ENCODE measurements around the gene ADAMTS12.

Gene ADAMTS12

DNA sequence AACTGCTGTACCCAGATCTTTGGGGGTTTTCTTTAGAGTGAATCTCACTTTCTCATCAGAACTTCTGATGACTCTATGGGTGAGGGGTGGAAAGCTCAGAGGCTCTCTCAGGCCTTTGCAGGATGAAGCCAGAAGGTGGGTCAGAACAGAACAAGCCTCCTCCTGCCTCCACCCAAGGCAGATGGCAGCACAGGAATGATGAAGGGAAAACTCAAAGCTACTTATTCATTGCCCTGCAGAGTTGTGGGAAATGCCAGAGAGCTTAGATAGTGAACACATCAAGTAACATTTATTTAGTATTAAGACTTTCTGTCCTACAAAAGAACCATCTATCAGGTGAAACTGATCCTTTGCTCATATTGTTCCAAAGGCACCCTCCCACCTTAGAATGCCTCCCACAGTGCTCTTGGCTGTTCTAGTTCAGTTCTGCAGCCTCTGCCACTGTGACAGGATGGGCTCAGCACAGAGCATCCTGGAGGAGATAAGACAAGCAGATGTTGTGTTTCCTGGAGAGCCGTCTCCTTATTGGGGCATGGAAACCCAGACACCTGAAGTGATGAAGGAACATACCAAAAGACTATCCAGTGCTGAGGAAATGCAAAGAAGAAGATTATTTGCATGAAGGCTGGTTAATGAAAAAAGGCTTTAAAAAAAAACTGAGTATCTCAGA, 146.6 kb downstream of the ADAMTS12 start:
- DNase-seq: no peak

DNA sequence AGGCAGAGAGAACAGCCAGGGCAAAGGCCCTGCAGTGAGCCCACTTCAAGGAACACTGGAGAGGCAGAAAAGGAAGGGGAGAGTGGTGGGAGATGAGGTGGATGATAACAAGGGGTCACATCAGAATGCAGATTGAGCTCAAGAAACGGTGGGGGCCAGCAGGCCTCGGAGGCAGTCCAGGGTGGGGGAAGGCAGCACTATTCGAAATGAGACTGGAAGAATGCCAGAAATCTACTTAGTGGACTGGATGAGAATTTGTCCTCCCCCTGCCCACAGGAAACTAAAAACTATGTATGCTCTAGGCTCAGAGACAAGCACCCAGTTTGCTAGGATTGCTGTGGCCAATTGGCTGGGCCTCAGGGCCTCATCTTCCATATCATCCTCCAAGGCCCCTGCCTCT, 148.7 kb downstream of the ADAMTS12 start:
- no peak for DNase-seq

DNA sequence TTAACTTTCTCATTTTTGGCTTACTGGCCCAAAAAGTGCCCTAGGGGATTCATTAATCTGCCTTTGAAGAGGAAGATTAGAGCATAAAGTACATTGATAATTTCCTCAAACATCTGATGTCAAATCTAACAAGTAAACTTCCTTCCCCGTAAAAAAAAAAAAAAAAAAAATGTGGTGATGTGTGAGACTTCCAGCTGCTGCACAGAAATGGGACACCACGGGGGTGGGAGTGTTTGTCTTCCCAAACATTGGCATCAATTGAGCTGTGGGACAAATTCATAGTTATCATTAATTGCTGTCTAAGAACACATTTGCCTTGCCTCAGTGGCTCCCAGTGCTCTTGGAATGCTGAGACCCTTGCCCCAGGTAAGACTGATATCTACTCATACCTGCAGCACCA, 149.6 kb downstream of the ADAMTS12 start:
- no peak for DNase-seq

DNA sequence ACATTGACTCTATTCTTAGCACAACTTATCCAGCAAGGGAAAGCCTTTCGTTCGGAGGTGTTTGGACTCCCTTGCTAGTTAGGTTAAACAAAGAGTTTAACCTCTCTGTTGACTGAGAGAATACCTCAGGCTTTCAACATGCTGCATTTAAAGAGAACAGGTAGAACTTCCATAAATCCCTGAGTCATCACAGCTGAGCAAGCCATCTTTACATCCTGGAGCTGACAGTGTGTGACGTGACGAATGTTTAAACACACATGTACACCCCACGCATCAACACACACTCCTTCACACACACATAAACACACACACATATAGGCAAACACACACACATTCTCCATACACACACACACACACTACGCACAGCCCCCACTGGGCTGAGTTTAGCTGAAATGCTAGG, 152.8 kb downstream of the ADAMTS12 start:
- DNase-seq: no peak

DNA sequence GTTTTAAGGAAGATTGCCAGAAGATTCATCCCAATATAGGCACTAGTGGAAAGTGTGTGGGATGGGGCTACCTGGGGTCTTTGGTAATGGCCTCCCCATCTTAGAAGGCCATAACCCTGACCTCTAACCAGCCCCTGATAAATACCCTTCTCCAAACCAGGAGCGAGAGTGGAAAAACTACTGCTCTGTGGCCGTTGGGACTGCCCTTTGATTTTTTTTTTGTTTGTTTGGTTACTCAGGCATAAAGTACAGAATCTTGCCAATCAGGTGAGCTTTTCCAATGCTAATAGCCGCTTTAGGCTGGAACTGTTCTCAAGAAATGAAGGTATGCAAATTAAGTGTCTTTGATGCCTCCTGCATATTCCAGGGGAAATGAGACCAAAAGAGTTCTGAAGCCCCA, 153.7 kb downstream of the ADAMTS12 start:
- DNase-seq: no peak

DNA sequence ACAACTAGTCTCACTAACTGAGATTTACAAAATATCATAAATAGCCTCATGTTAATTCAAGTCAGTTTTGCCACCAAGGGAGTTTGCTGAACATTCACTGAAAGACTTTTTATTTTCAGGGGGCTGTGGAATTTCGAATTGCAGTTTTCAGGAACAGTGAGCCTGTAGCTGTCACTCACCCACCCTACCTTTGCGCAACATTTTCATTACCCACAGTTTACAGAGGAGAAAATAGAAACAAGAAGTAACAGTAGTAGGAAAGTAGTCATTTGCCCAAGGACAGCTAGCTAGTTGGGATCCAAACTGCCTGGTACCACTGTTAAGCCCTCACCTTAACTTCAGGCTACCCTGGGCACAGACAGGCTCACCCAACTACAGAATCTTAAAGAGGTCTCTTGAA, 154.1 kb downstream of the ADAMTS12 start:
- DNase-seq: no peak

DNA sequence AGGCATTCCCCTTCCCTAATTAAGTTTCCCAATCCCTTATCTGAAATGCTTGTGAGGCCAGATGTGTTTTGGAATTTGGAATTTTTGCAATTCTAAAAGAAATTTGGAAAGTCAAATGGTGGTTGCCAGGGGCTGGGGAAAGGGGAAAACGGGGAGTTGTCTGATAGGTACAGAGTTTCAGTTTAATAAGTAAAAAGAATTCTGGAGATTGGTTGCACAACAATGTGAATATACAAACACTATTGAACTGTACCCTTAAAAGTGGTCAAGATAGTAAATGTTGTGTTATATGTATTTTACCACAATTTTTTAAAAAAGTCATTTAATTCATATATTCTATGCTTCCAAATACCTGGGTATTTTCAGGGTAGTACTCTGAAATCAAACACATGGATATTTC, 154.5 kb downstream of the ADAMTS12 start:
- DNase-seq: no peak

DNA sequence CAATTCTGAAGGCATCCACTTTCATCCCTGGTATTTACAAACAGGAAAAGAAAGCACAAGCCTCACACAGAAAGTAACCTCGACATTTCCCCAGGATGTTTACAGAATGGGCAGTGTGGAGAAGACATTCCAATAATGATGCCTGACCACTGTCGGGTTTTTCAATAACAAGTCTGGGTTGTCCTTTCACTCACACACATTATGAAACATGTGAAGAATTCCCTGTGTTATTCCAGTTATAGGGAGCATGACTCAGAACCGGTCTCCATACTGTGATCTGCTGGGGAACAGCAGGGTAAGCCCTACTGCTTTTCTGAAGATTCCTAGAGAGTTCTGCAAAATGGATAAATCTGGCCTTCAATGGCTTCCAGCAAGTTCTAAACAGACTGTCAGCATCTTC, 155.3 kb downstream of the ADAMTS12 start:
- no peak for DNase-seq

DNA sequence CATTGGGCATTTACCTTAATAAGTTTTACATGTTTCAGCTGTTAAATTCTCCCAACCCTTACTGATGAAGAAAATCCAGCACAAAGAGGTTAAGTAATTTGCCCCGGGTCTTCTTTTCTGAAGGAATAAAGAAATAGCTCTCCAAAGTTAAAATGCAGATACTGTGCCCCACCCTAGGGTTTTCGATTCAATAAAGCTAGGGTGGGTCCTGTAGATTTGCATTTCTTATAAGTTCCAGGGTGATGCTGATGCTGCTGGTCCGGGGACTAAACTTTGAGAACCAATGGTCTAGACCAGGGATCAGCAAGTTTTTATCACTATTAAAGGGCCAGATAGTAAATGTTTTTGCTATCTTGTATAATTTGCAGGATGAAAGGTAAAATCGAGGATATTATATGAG, 156.7 kb downstream of the ADAMTS12 start:
- DNase-seq: no peak

DNA sequence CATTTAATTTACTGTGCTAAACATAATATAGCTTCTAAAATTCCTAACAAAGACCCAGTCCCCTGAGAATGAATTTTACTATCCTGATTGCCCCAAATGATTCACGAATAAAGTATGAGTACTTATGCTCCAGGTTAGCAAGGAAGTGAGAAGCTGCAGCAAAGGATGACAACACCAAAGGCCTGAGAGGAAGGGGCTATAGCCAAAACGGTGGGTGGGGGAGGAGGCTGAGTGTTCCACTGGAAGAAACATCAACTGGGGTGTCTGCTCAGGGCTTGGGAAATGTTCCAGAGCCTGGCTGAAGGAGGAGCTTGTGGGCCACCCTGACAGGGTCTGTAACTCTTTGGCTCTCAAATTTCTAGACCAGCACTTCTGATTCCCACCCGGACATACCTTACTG, 157.3 kb downstream of the ADAMTS12 start:
- no peak for DNase-seq

DNA sequence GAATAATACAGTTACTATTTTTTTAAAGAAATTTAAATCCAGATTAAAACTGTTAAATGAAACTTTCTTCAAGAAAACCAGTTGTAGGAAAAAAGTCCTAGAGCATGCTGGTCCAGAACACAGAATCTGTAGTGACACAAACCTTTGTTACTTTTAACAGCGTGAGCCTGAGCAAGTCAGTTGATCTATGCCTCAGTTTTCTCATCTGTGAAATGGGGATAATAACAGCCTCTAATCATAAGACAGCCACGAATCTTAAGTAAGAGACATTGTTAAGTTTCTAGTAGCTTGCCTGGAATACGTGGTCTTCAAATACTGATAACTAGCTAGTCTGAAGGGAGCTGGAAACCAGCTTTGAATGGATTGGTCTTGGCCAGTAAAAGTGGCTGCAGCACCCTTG, 158.6 kb downstream of the ADAMTS12 start:
- DNase-seq: no peak

DNA sequence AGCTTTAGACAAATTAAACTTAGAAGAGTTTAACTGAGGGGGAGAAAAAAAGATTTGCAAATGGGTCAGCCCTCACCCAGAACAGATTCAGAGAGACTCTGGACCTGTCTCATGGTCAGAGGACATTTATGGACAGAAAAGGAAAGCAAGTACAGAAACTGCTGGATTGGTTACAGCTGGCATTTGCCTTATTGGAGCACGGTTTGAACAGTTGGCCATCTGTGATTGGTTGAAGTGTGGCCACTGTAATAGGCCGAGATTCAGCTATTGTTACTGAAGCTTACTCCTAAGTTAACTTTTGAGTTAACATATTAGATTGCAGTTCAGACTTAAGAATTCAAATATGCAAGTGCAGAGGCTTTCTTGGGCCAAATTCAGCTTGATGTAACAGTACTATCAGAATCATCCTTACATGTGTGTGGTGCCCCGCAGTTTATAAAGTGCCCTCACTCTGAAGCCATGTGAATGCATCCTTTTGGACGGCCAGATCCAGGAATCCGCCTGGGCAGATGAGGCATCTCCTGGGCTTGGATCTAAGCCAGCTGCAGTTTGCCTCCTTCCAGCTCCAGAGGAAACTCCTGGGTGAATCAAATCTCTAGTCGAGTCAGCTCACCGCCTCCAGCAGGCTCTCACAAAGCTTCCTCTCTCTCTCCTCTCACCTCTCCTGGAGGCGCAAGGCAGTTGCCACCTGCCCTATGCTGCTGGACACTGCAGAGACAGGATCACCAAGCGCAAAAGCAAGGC, 165.2 kb downstream of the ADAMTS12 start:
- no peak for DNase-seq

DNA sequence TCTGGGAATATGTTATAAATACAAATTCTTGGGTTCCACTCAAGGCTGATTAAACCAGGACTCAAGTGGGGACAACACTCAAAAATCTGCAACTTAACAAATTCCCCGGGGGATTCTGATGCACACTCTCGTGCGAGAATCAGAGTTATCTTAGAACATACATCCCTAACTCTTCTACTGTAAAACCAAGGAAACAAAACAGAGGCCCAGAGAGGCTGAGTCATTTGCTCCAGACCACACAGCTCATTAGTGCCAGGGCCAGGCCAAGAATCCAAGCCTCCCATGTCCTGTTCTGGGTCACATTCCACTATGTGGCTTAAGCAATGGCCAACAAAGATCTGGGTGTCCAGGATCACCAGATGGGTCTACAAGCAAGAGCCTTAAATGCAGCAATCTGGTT, 166.0 kb downstream of the ADAMTS12 start:
- no peak for DNase-seq

DNA sequence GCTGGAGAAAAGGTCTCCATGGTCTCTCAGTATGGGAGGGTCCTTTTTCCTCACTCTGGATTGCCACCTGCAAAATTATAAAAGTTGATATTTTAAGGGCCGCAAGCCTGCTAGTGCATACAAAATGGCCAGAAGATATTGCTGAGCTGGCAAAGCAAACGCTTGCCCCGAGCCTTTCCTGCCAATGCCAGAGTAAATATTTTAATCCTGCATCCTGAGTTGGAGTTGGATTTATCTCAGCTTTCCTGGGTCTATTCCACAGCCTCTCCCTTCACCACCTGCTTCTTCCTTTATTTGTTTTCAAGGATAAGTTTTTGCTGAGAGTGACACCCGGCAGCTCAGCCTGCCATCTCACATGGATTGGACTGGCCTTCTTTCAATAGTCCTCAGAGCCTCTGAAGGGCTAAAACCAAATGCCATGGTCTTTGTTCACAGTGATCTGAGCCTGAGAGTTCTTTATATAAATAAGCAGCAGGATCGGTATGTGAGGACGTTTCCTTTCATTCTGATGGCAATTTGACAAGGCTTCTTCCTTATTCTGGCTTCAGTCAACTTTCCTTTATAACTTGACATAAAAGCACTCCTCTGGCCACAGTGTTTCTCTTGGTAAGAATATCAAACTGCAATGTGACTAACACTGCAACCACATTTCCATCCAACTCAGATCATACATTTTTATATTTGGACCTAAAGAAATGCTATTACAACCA, 170.1 kb downstream of the ADAMTS12 start:
- DNase-seq: no peak

DNA sequence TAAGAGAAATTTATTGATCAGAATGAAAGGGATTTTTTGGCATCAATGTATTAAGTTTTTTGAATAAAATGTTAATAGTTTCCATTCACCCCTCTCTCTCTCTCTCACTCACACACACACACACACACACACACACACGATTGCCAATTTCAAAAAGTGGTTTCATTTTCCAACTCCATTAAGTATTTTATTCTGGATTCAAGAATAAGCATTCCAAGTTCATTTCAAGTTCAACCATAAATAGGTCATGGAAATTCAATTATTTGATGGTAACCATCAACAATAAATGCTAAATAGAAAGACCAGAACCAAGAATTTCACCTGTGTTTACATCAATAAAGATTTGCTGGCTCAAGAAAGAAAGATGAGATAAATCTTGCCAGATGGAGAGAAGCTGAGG, 171.6 kb downstream of the ADAMTS12 start:
- no peak for DNase-seq

DNA sequence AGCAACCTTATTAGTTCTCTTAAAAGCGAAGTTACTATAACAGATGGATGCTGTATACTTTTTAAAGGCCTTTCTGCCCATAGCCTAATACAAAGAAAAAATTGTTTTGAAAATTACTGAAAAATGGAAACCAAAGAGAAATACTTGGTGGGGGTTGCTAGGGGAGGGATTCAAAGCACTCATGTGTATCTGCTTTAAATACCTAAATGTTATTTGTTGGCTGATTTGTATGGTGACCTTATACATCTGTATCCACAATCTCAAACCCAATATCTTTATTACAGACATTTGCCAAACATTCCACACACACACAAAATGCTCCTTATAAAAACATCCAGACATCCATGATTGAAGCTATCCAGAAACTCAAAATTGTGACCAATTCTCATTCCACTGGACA, 172.0 kb downstream of the ADAMTS12 start:
- no peak for DNase-seq

DNA sequence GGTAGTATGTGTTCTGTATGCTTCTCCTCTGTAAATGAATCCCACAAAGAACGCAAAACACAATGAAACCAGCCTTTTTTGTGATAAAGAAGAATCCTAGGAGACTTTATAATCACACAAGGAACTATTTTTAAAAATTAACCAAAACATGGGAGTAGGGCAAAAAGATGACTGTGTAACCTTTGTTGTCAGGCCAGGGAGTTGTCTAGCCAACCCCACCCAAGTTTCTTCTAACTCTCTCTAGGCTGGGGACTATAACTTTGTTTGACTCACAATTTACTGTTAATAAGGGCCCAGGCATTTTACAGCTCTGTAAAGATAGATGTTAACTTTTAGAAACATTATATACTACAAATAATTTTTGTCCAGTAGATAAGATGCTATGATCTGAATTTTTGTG, 176.1 kb downstream of the ADAMTS12 start:
- no peak for DNase-seq

DNA sequence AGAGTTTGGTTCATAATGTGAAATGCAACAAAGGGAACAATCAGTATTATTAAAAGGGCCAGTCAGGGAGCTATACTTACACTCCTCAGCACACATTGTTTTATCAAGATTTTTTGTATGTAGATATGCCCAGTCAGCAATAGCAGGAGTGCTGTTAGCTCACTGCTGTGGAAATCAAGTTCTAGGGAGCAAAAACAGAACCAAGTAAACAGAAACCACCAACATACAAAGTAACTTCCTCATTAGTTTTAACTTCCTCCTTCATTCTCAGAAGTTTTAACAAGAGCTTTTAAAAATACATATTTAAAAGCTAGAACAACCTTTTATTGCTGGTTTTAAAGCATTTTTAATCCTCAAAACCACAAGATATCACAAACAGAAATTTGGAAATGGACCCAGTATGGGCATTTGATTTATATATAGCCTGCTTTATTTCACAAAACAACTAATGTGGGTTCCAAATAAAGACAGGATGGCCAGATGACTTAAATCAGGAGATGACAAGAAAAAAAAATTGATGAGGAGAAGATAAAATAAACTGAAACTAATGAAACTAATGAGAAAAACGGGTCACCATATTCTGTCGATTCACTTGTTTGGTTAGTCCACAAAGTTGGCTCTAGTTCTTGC, 178.5 kb downstream of the ADAMTS12 start:
- DNase-seq: no peak

DNA sequence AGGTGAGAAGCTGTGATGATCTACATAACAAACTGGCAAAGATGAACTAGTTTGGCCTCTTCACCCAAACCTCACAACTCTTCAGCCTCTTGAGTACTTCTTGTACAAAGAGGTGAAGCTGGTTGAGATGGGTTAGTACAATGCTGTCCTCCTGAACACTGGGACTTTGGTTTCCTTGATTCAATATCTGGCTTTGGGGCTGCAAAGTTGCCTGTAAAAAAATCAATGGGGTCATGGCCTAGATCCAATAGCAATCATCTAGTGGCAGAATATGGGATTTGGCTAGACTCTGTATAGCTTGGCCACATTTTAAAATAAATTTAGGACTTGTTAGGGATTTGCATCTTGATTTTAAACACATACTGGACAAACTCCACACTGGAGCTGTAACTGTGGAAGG, 179.1 kb downstream of the ADAMTS12 start:
- DNase-seq: no peak

DNA sequence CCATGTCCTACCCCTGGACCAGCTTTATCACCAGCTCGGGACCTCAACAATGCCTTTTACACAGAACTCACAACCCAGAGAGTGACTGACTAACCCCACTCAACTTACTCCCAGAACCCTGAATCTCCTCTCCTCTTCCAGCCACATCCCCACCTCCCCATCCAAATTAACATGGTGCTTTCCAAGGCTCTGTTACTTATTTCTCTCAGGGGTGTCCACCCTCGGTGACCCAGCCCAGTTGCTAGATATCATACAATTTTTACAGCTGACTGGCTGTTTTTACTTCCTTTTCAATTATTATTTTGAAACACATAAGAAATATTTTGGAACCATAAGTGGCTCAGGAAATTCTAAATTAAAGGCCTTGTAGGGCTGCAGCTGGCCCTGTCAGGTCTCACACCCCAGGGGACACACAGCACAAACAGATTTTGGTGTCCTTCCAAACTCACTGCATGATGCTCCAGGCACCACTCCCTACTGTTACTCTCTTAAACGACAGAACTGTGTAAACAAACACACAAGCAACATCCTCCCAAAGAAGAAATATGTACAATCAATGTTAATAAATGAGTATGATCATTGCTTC, 180.6 kb downstream of the ADAMTS12 start:
- DNase-seq: no peak

DNA sequence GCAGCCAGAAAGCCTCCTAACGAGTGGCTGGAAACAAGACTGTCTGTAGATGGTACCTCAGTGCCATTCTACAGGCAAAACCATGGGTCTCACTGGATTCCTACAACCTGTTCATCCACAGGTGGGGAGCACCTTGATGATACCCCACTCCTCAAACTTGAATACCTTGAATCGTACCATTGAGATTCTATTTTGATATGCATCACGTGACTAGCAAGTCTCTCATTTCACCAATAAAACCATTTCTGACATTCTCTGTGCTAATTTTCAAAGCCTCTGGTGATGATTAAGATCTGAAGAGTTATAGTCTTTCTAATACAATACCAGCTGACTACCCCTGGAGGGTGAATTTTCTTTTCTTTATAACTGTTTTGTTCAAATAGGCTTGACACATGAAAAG, 188.9 kb downstream of the ADAMTS12 start:
- DNase-seq: no peak

DNA sequence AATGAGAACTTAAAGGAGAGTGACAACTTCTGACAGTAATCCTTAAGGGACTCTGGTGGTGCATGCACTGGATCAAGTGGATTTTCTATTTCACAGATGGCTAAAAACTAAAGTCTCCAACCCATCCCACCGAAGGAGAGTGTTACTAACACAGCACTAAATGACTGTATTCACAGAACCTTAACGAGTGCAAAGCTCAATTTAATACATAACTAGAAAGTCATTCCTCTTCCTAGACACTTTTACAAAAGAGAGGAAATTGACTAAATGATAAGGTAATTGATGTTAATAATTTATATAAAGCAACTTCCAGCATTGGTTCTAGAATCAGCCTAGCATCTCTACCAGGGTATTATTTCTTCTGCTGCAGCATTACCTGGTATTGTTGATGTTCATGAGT, 189.8 kb downstream of the ADAMTS12 start:
- no peak for DNase-seq

DNA sequence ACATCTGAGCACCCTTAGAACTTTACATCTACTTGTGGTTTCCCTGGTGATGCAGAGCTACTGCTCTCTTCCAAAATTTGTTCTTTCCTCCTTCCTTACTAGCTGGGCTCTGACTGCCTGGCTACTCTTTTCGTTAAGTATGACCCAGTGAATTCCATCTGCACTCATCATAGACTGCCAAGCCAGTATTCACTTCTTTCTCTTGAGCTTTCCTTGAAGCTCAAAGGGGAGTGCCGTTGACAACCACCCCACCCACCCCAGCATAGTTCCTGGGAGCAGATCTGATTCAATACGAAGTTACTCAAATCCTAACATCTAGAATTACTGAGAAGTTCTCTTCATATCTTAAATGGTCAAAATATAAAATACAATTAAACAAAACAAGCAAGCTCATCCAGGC, 190.5 kb downstream of the ADAMTS12 start:
- no peak for DNase-seq

All from 8988T (cell line).